Mesangial cell (primary cell): ENCODE data around the gene KCTD11. TPM values are rescaled to one million over a fixed set of nuclear protein-coding genes. Genes with fewer than 3 reads are reported as not detected.

Experiments
- total RNA-seq: library from RNA; depleted of rRNA; stranded (reverse); fragments of >200 nt; gene quantifications from 2 replicates; pipeline ENCODE4 v1.2.3, GENCODE V29; 2015

KCTD11 gene
- 13.5 and 19.6 TPM in 2 replicates for total RNA-seq

DNA sequence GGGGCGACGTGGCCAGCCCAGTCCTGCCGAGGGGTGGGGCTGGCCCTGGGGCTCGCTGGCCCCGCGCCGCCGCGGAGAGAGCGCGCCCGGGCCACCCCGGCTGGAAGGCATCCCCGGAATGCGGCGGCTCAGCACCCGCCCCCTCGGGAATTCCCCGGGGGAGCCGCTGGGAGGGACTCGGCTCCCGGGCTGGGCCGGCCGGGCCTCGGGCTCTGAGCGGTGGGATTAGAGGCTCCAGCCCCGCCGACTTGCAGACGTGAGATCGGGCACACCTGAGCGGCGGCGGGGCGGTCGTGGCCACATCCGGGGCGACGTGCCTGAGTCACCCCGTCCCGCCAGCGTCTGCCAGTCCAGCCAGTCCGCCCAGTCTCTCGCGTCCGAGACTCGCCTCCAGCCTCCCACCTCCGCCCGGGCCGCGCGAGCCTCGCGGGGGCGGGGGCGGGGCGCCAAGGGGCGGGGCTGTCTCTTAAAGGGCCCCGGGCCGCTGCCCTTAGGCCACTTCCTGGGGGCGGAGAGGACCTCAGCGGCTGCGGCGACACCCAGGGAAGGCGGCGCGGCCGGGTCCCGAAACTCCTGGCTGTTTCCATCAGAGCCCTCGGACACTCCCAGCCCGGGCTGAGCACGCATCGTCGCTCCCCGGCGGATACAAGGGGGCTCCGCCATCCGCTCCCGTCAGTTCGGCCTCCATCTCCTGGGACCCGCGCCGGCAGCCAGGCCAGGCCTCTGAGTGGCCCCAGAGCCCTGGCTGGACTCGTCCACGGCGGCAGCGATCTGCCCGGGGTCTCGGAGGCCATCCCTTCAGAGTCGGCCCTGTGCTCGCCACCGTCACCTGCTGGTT, at the start of gene KCTD11:
Gene KCTD11 (plus strand): TSS at position 498 of the 838 bp plus-strand sequence.

DNA sequence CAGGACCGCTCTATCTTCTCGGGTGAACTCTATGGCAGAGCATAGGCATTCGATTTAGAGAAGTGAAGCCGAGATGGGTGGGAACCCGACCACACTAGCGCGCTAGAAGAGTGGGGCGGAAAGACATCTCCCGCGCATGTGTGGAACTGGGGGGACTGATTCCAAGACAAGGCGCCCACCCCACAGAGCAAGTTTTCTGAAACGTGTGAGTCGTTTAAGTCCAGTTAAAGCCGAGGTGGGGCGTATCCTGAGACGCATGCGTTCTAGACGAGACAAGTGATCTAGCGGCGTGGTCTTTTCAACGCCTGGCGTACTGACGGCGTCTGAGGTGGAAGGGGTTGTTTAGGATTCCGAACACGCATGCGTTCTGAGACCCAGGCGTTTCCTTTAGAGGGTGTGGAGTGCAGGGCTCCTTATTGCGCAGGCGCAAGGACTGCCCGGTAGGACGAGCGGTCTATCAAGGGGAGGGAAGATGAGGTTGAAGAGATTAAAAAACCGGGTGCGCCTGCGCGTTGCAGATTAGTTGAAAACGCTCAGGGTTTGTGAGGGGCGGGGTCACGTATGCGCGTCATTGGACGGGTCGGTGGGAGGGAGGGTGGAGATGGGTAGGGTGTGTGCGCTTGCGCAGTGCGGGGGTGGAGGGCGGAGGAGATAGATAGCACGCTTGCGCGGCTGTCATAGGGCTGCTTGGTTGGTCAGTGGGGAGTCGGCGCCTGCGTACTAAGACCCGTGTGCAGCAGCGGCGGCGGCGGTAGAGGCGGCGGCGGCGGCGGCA, 44.9 kb upstream of the KCTD11 start, which contains the start of gene EIF5A:
Gene EIF5A (plus strand): TSS at position 718 of the 775 bp plus-strand sequence. CDS start 2,008 bp downstream, outside the sequence.

DNA sequence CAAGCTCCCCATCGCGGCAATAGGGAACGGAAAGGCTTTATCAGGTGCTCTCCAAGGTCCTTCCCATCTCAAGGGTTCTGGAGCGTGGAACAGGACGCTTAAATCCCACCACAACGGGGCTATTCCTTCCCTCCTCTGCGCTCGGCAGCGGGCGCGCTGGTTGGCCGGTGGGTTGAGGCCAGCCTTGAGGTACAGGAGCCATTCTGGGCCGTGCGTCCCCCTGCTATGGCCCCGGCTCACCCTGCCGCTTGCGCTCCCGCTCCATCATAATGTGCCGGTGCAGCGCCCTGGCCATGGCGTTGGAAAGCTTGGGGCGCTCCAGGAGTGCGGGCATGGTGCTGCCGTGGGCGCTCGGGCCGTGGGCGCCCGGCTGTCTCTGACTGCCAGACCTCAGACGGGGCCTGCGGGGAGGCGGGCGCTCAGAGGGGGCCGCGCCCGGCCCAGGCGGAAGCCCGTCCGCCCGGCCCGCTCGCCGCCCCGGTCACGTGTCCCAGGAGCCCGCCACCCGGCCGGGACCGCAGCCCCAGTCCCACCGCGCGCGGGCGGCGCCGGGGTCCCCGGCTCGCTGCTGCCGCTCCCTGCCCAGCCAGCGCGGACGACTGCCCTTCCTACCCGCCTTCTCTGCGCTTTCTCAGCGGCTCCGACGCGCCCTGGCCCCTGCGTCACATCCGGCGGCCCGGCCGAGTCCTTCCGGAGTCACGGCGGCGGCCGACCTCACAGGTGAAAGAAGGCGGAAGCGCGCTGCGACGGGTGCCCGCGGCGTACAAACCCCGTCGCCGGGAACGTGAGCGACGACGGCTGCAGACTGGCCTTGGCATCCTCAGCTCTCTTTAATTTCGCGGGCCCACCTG, 37.0 kb upstream of the KCTD11 start, which contains the start of gene GPS2:
Gene GPS2 (minus strand): TSS at position 642 of the 851 bp plus-strand sequence. CDS start 308 bp downstream, at position 334.

DNA sequence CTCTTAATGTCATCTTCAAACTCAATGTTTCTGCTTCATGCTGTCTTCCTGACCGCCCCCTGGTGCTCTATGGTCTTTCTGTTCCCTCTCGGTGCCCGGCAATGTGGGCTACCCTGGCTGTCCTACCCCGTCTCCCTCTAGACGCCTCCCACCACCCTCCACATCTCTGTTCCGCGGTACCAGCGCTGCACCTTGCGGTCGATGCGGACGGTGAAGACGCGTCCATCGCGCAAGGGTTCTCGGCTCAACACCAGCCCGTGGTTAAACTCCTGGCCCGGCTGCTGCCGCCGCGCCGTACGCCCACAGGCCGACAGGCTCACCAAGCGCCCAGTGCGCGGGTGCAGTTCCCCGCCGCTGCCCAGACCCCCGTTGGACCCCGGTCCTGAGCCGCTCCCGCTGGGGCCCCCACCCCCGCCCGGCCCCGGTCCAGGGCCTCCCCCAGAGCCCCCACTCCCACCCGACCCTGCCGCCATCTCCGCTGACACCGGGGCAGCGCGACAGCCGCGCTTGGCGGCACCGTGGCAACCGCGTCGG, 23.1 kb upstream of the KCTD11 start, which contains the start of gene NEURL4:
Gene NEURL4 (minus strand): TSS at position 496 of the 534 bp plus-strand sequence. CDS start 23 bp downstream, at position 473.

DNA sequence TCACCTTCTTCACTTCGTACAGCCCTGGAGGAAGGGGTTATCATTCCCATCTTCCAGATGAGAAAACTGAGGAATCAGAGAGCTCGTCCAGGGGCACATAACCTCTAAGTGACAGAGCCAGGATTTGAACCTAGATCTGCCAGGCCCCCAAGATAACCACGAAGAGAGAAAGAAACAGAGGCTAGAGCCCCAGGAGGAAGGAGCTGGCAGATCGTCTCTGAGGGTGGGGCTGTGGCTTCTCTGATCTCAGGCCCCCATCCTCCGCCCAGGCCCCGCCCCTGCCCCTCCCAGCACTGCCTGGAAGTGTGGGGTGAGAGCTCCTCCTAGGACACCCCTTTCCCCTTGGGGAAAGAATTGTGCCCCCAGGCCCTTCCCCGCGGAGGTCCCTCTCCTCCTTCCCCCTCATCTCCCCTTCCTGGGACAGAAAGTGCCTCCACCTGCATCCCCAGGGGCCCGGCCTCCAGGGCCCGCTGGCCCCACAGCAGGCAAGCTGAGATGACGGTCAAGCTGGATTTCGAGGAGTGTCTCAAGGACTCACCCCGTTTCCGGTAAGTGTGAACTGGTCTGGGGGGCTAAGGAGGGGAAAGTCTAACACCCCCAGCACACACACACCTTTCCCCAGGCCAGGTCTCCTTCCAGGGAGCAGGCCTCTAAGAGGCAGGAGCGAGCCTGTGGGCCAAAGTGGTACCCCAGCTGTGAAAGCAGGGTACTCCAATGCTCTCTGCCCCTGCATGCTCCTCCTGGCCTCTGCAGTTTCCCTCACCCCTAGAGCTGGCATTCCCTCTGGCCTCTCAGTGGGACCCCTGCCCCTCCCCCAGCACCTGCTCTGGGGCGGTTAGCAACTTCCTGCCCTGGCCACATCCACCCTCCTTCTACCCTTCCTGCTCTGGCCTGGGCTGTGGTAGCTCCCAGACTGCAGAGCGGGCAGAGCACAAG, 15.5 kb upstream of the KCTD11 start, which contains the start of gene ACAP1:
Gene ACAP1 (plus strand): TSS at position 290 of the 936 bp plus-strand sequence. CDS start 206 bp downstream, at position 496.

DNA sequence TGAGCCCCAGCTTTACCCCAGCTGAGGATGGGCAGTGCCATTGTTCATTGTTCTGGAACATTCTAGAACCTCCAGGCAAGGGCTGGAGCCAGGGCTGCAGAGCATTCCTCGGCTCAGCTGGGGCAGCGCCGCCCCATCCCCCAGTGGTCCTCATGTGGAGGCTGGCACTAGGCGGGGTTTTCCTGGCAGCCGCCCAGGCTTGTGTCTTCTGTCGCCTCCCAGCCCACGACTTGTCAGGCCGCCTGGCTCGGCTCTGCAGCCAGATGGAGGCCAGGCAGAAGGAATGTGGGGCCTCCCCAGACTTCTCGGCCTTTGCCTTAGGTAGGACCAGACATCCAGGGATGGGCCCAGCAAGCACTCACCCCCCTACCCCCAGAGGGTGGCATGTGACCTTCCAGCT, 3.1 kb downstream of the KCTD11 start, which contains the start of gene TMEM95:
Gene TMEM95 (plus strand): TSS at position 104 of the 400 bp plus-strand sequence. CDS start 49 bp downstream, at position 153.

DNA sequence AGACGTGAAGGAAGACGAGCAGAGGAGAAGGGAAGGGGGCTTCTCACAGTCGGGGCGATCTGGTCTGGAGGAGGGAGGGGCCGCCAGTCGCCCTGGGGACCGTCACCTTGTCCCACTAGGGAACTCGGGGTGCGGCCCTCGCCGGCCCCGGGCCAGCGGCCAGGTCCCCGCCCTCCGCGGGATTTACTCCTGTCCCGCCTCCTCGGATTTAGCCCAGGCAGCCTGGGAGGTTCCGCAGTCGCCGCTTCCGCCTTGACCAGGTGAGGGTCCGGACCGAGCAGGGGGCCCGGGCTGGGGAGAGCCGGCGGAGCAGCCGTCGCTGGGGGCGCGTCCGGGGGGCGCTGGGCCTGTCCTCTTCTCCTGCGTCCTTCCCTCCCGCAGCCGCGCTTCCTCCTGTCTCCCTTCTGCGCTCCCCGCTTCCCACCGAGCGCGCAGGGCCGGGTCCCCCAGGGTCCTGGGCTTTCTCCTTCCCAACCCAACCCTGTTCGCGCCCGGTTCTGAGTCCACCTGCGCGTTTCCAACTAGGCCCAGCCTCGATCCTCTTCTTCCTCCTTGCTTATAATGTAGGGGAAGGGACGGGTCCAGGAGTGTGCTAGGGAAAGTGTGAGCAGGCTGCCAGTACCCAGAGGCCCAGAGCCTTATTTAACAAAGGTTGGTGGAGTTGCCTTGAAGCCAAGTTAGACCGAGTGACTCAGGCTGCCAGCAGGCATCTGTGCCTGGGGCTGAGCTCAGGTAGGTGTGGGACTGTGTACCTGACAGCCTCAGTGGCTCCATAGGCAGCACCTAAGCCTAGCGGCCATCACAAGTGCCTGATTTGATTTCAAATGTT, 29.1 kb downstream of the KCTD11 start, which contains the start of gene TNK1:
Gene TNK1 (plus strand): TSS at position 235 of the 829 bp plus-strand sequence. CDS start 1,838 bp downstream, outside the sequence.

DNA sequence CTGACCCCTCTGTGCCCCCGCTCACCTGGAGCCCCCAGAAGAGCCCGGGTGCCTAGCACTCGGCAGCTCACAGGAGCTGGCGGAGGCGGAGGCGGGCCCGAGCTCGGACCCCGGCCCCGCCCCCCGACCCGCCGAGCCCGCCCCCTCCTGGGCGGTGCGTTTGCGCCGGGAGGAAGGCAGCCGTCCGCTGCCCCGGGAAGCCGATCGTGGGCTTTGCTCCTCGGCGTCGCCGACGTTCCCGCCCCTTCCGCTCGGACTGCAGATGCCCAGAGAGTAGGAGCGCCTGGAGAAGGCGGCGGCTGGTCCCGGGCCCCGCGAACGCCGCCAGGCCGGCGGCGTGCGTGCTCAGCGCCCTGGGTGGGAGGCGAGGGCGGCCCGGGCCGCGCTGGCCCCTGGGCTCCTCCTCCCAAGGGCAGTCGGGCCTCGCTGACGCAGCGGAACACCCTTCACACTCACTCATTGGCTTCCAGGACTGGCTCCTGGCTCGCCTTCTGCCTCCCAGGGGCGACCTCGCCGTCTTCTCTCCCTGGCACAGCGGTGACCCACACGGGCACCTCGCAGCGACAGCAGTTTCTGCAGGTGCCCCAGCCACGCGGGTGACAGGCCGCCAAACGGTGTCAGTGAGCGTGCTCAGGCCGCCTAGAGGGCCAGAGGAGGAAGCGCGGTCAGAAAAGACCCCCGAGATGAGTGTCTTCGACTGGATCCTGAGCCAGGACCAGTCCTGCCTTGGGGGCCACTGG, 42.7 kb downstream of the KCTD11 start, which contains the start of gene PLSCR3:
Gene PLSCR3 (minus strand): TSS at position 74 of the 740 bp plus-strand sequence. CDS start 415 bp downstream, outside the sequence.

DNA sequence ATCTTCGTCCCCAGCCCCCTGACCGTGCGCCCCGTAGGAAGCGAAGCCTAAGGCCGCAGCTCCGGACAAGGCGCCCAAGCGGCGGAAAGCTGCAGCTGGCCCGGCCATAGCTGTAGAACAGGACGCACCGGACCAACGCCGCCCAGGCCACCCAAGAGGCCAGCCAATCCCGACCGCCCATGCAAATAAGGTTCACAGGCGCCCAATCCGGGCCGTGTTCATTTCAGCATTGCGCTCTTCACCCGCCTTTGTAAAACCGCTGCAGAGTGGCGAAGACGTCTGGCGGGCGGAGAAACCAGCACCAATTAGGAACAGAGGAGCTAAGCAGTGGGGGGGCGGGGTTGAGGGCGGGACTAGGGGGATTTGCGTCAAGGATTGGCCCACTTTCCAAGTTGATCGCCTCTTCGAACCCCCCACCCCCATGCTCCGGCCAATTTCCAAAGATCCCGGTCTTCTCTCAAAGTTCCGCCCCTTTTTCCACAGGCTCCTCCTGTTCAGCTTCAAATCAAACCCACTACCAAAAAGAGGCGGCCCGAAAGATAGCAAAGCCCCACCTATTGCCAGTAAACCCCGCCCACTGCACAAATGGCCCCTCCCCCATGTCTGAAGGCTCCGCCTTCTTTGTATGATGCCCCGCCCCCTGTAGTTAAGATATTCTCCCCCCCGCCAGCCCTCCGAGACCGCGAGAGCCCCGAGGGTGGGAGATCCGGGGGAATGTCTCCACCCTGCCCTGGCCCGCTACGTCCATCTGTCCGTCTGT, 52.2 kb downstream of the KCTD11 start, which contains the start of gene TMEM256:
Gene TMEM256 (minus strand): TSS at position 121 of the 760 bp plus-strand sequence. CDS start 13 bp downstream, at position 108.

Other genes starting within 250 kb of the KCTD11 start
- gene ASGR2, start 237.3 kb upstream of the KCTD11 start, total RNA-seq: not detected in 2 replicates
- gene ASGR1, start 172.8 kb upstream of the KCTD11 start, total RNA-seq: 0.63 and 1.6 TPM in 2 replicates
- gene DLG4, start 132.3 kb upstream of the KCTD11 start, total RNA-seq: 6.7 and 13.9 TPM in 2 replicates
- gene ACADVL, start 132.2 kb upstream of the KCTD11 start, total RNA-seq: 261 and 318 TPM in 2 replicates
- 51.0 and 69.3 TPM in 2 replicates for gene DVL2, start 117.6 kb upstream of the KCTD11 start, total RNA-seq
- 27.4 and 45.8 TPM in 2 replicates for gene PHF23, start 112.7 kb upstream of the KCTD11 start, total RNA-seq
- 262 and 715 TPM in 2 replicates for gene GABARAP, start 109.7 kb upstream of the KCTD11 start, total RNA-seq
- 78.1 and 103 TPM in 2 replicates for gene CTDNEP1, start 100.4 kb upstream of the KCTD11 start, total RNA-seq
- 37.9 and 42.0 TPM in 2 replicates for gene ELP5, start 99.9 kb upstream of the KCTD11 start, total RNA-seq
- gene CLDN7, start 89.7 kb upstream of the KCTD11 start, total RNA-seq: 12.4 and 33.1 TPM in 2 replicates
- gene SLC2A4, start 70.4 kb upstream of the KCTD11 start, total RNA-seq: under 0.01 and 0.76 TPM in 2 replicates
- gene YBX2, start 57.5 kb upstream of the KCTD11 start, total RNA-seq: 0.16 and 0.63 TPM in 2 replicates
- 263 and 774 TPM in 2 replicates for gene EIF5A, start 44.5 kb upstream of the KCTD11 start, total RNA-seq
- 42.2 and 68.3 TPM in 2 replicates for gene GPS2, start 36.8 kb upstream of the KCTD11 start, total RNA-seq
- 13.1 and 14.7 TPM in 2 replicates for gene NEURL4, start 22.8 kb upstream of the KCTD11 start, total RNA-seq
- gene ACAP1, start 15.6 kb upstream of the KCTD11 start, total RNA-seq: 0.38 and 0.65 TPM in 2 replicates
- not detected in 2 replicates for gene TMEM95, start 3.0 kb downstream of the KCTD11 start, total RNA-seq
- 2.6 and 4.6 TPM in 2 replicates for gene TNK1, start 28.9 kb downstream of the KCTD11 start, total RNA-seq
- 69.7 and 127 TPM in 2 replicates for gene PLSCR3, start 42.4 kb downstream of the KCTD11 start, total RNA-seq
- gene TMEM256, start 51.9 kb downstream of the KCTD11 start, total RNA-seq: 250 and 289 TPM in 2 replicates
- 9.3 and 24.3 TPM in 2 replicates for gene NLGN2, start 55.7 kb downstream of the KCTD11 start, total RNA-seq
- not detected in 2 replicates for gene SPEM1, start 68.2 kb downstream of the KCTD11 start, total RNA-seq
- gene SPEM2, start 73.5 kb downstream of the KCTD11 start, total RNA-seq: not detected in 2 replicates
- not detected in 2 replicates for gene SPEM3, start 76.7 kb downstream of the KCTD11 start, total RNA-seq
- 12.9 and 19.5 TPM in 2 replicates for gene TMEM102, start 83.3 kb downstream of the KCTD11 start, total RNA-seq
- gene FGF11, start 87.3 kb downstream of the KCTD11 start, total RNA-seq: 0.49 and 2.2 TPM in 2 replicates
- 6.4 and 17.1 TPM in 2 replicates for gene CHRNB1, start 92.9 kb downstream of the KCTD11 start, total RNA-seq
- 17.9 and 31.6 TPM in 2 replicates for gene ZBTB4, start 127.5 kb downstream of the KCTD11 start, total RNA-seq
- gene SLC35G6, start 129.3 kb downstream of the KCTD11 start, total RNA-seq: not detected in 2 replicates
- gene POLR2A, start 132.2 kb downstream of the KCTD11 start, total RNA-seq: 74.3 and 158 TPM in 2 replicates
- 13.5 and 25.2 TPM in 2 replicates for gene TNFSF12, start 196.9 kb downstream of the KCTD11 start, total RNA-seq
- 0.81 and 4.7 TPM in 2 replicates for gene TNFSF13, start 206.6 kb downstream of the KCTD11 start, total RNA-seq
- 61.2 and 89.3 TPM in 2 replicates for gene SENP3, start 209.8 kb downstream of the KCTD11 start, total RNA-seq
- 12.1 and 20.0 TPM in 2 replicates for gene CD68, start 227.5 kb downstream of the KCTD11 start, total RNA-seq
- gene MPDU1, start 231.7 kb downstream of the KCTD11 start, total RNA-seq: 113 and 243 TPM in 2 replicates
- gene SOX15, start 237.9 kb downstream of the KCTD11 start, total RNA-seq: 0.98 and 4.3 TPM in 2 replicates